ENCODE measurements around the gene RTL10.

DNA sequence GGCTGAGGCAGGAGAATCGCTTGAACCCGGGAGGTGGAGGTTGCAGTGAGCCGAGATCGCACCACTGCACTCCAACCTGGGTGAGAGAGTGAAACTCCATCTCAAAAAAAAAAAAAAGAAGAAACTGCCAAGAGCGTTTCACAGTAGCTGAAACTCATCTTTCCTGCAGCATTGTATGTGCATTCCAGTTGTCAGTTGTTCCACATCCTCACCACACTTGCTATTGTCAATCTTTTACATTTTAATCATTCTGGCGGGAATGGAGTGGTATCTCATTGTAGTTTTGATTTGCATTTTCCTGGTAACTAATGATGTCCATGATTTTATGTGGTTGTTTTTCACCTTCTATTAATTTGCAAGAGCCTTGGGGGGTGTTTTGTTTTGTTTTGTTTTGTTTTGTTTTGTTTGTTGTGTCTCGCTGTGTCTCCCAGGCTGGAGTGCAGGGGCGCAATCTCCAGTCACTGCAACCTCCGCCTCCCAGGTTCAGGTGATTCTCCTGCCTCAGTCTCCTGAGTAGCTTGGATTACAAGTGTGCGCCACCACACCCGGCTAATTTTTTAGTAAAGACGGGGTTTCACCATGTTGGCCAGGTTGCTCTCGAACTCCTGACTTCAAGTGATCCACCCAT is 8.1 kb upstream of the RTL10 start:
- TF ChIP-seq, protein P1, sequence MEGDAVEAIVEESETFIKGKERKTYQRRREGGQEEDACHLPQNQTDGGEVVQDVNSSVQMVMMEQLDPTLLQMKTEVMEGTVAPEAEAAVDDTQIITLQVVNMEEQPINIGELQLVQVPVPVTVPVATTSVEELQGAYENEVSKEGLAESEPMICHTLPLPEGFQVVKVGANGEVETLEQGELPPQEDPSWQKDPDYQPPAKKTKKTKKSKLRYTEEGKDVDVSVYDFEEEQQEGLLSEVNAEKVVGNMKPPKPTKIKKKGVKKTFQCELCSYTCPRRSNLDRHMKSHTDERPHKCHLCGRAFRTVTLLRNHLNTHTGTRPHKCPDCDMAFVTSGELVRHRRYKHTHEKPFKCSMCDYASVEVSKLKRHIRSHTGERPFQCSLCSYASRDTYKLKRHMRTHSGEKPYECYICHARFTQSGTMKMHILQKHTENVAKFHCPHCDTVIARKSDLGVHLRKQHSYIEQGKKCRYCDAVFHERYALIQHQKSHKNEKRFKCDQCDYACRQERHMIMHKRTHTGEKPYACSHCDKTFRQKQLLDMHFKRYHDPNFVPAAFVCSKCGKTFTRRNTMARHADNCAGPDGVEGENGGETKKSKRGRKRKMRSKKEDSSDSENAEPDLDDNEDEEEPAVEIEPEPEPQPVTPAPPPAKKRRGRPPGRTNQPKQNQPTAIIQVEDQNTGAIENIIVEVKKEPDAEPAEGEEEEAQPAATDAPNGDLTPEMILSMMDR (conservative IDR thresholded peaks at IDR 0.05): no peak
- TF ChIP-seq ZFX (IDR thresholded peaks at IDR 0.05): no peak
